D721Med (cell line): ENCODE measurements around the gene MYLK4.

Experiments used
- DNase-seq: peaks from one replicate; pipeline ENCODE4 v3.0.0; 2011; ENCODE audit warnings: low spot score; ENCODE audit not compliant: insufficient read length
- FAIRE-seq: peaks from 2 replicates; lab custom pipeline; 2011; peaks lifted over from hg19 to GRCh38; lab: Jason Lieb, UNC
- TF ChIP-seq, protein P1 (sequence below): IDR thresholded peaks from 2 replicates; pipeline ENCODE4 v1.5.1; 2012; ENCODE audit warnings: mild to moderate bottlenecking, control low read depth; ENCODE audit not compliant: insufficient read depth; ENCODE audit errors: missing control alignments

Gene MYLK4

DNA sequence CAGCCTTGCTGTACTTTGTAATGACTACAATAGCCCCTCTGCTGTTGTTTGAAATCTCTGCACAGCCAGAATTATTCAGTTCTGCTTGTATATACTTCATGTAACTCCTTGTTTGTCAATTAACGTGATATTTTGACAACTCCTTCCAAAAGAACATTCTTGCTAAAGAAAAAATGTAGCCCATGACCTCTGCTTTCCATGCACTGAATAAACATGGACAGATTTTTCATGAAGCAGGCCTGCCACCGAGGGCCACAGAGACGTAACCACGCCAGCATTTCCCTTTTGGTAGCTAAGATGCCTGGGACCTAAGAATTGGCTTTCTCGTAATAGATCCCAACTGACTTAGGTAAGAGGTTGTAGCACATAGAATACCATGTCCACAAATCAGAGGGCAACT is 135.9 kb downstream of the MYLK4 start:
- TF ChIP-seq, protein P1, sequence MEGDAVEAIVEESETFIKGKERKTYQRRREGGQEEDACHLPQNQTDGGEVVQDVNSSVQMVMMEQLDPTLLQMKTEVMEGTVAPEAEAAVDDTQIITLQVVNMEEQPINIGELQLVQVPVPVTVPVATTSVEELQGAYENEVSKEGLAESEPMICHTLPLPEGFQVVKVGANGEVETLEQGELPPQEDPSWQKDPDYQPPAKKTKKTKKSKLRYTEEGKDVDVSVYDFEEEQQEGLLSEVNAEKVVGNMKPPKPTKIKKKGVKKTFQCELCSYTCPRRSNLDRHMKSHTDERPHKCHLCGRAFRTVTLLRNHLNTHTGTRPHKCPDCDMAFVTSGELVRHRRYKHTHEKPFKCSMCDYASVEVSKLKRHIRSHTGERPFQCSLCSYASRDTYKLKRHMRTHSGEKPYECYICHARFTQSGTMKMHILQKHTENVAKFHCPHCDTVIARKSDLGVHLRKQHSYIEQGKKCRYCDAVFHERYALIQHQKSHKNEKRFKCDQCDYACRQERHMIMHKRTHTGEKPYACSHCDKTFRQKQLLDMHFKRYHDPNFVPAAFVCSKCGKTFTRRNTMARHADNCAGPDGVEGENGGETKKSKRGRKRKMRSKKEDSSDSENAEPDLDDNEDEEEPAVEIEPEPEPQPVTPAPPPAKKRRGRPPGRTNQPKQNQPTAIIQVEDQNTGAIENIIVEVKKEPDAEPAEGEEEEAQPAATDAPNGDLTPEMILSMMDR: no peak
- FAIRE-seq (no peak), DNase-seq (no peak)

DNA sequence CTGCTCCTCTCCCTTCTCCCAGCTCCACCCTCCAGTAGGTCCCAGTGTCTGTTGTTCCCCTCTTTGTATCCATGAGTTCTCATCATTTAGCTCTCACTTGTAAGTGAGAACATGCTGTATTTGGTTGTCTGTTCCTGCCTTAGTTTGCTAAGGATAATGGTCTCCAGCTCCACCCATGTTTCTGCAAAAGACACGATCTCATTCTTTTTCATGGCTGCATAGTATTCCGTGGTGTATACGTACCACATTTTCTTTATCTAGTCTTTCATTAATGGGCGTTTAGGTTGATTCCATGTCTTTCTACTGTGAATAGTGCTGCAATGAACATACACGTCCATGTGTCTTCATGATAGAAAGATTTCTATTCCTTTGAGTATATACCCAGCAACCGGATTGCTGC is 136.6 kb downstream of the MYLK4 start:
- FAIRE-seq: no peak
- TF ChIP-seq, protein P1: no peak
- no peak for DNase-seq
